ENCODE data around the gene KCNC3.

KCNC3 gene

GRCh38 chr19:50309396-50310125, 19.6 kb downstream of the KCNC3 start:
- no peak for DNase-seq

- no peak for DNase-seq
Measured at GRCh38 chr19:50308991-50309390, 20.2 kb downstream of the KCNC3 start.

DNA sequence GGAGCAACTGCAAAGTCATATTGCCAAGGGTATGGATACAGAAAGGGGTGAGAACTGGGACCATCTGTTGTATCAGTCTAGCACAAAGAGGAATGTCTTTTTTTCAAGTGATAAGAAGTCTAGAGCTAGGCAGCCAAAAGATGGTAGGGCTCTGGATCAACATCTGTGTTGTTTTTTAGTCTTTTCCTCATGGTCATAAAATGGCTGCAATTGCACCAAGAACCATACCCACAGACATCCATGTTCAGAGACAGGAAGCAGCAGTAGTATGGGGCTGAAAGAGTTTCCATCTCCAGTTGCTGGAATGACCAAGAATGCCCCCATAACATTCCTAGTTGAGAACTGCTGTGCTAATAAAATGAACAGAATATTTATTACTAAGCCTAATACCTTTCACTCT, 25.6 kb downstream of the KCNC3 start:
- no peak for DNase-seq

DNA sequence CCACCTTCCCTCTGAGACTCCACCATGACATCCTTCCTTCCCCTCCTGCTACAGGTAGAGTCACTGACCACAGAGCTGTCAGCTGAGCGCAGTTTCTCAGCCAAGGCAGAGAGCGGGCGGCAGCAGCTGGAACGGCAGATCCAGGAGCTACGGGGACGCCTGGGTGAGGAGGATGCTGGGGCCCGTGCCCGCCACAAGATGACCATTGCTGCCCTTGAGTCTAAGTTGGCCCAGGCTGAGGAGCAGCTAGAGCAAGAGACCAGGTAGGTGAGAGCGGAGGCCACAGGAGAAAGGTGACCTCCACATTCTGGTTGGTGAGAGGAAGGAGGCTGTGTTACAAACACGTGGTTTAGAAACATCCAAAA, 27.6 kb downstream of the KCNC3 start:
- DNase-seq: no peak

- no peak for DNase-seq
Measured at GRCh38 chr19:50300814-50301606, 28.2 kb downstream of the KCNC3 start.

- no peak for DNase-seq
Measured at GRCh38 chr19:50300051-50300450, 29.1 kb downstream of the KCNC3 start.

GRCh38 chr19:50293263-50294004, 35.7 kb downstream of the KCNC3 start:
- DNase-seq: no peak

GRCh38 chr19:50292216-50292827, 36.9 kb downstream of the KCNC3 start:
- no peak for DNase-seq

- DNase-seq: no peak
Measured at GRCh38 chr19:50290775-50291174, 38.4 kb downstream of the KCNC3 start.

- no peak for DNase-seq
Measured at GRCh38 chr19:50290011-50290410, 39.2 kb downstream of the KCNC3 start.

DNA sequence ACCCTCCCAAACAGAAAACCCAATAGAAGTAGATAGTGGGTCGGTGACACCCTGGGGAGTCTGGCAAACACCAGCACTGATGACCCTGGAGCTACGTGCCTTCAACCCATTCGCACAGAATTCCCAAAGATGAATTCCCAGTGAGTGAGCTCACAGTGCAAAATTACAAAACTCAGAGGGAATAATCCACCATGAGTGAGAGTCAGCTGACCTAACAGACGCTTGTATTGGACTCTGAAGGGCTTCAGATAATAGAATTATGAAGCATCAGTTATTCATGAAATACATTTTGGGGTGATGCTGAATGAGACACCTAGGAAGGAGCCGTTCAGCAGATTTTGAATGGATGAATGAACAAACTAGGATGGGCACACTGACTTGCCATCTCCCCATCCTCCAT, 40.2 kb downstream of the KCNC3 start:
- no peak for DNase-seq

DNA sequence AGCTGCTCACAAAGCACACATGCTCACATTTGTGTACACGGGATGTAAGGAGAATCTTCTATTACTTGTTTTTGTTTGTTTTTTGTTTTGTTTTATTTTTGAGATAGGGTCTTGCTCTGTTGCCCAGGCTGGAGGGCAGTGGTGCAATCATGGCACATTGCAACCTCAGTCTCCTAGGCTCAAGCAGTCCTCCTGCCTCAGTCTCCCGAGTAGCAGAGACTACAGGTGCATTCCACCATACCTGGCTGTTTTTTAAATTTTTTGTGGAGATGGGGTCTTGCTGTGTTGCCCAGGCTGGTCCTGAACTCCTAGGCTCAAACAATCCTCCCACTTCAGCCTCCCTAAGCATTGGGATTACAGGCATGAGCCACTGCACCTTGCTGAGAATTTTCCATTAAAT, 41.8 kb downstream of the KCNC3 start:
- no peak for DNase-seq

GRCh38 chr19:50286443-50286842, 42.7 kb downstream of the KCNC3 start:
- no peak for DNase-seq

DNA sequence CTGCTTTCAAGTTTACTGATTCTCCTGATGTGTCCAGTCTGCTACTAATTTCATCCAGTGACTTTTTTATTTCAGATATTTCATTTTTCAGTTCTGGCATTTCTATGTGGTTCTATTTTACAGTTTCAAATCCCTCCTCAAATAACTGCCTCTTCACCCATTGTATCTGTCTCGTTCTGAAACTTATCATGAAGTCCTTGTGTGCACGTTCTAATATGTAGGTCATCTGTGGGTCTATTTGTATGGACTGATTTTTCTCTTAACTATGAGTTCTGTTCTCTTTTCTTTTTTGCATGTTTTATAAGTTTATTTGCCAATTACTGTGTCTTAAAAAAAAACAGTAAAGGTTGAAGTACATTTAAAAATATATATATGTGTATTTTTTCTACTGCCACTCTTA, 43.3 kb downstream of the KCNC3 start:
- no peak for DNase-seq

- no peak for DNase-seq
Measured at GRCh38 chr19:50281491-50281890, 47.7 kb downstream of the KCNC3 start.

- no peak for DNase-seq
Measured at GRCh38 chr19:50280983-50281382, 48.2 kb downstream of the KCNC3 start.

DNA sequence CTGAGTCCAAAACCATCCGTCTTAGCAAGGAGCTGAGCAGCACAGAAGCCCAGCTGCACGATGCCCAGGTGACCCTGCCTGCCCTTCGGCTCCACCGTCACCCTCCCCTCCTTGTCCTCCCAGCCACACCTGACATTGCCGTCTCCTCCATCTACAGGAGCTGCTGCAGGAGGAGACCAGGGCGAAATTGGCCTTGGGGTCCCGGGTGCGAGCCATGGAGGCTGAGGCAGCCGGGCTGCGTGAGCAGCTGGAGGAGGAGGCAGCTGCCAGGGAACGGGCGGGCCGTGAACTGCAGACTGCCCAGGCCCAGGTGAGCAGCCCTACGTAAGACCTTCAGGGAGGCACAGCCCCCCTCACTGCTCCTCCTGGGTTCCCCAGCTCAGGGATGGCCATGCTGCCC, 49.1 kb downstream of the KCNC3 start:
- no peak for DNase-seq

GRCh38 chr19:50277966-50278580, 51.1 kb downstream of the KCNC3 start:
- DNase-seq: no peak

DNA sequence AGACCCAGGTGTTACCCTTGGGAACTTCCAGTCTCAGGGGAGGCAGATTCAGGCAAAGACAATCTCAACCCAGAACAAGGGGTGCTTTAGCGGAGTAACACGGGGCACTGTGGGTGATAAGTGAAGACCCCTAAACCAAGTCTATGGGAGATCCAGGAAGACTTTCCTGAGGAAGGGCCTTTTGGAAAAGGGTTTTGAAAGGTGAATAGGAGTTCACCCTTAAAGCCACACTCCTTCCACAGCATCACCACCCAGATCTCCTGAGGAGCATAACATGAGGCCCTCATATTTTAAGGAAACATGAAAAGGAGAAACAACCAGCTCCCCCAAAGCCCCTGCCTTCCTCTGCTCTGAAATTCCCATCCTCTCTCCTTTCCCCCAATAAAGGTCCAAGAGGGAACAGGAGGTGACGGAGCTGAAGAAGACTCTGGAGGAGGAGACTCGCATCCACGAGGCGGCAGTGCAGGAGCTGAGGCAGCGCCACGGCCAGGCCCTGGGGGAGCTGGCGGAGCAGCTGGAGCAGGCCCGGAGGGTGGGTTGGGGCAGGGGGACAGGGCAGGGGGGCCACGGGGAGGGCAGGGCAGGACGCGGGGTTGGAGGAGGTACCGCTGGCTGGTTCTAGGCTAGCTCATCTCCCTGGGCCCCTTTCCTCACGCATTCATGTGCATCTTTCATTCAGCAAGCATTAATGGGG, 52.7 kb downstream of the KCNC3 start:
- no peak for DNase-seq

DNA sequence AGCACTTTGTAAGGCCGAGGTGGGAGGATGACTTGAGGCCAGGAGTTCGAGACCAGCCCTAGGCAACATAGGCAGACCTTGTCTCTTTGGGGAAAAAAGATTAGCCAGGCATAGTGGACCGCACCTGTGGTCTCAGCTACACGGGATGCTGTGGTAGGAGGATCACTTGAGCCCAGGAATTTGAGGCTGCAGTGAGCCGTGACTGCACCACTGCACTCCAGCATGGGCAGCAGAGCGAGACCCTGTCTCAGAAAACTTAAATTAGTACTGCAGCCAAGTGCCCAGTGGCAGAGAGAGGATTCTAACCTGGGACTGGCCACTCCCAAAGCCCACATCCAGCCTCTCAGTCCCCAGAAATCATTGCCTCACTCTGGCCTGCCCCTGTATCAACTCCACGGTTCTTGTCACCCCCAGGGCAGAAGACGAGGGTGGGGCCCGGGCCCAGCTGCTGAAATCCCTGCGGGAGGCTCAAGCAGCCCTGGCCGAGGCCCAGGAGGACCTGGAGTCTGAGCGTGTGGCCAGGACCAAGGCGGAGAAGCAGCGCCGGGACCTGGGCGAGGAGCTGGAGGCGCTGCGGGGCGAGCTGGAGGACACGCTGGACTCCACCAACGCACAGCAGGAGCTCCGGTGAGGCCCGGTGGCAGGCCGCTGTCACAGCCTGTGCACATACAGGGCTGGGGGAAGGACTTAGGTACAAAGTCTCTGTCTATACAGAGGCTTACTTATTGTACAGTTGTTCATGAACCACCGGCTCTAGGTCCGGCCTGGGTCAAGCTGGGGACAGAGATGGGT, 53.4 kb downstream of the KCNC3 start:
- DNase-seq: no peak

GRCh38 chr19:50273821-50274220, 55.4 kb downstream of the KCNC3 start:
- no peak for DNase-seq

All from activated T-cell treated with anti-CD3 and anti-CD28 coated beads for 4 hours (primary cell).